ENCODE data around the gene SCLY.

The SCLY gene

GRCh38 chr2:238069877-238070276, 9.1 kb downstream of the SCLY start:
- DNase-seq (ENCODE audit: low read depth in 2 of 2) = no peak

- no peak for DNase-seq (ENCODE audit: low read depth in 2 of 2)
Observed at GRCh38 chr2:238075397-238075796, 14.6 kb downstream of the SCLY start.

DNA sequence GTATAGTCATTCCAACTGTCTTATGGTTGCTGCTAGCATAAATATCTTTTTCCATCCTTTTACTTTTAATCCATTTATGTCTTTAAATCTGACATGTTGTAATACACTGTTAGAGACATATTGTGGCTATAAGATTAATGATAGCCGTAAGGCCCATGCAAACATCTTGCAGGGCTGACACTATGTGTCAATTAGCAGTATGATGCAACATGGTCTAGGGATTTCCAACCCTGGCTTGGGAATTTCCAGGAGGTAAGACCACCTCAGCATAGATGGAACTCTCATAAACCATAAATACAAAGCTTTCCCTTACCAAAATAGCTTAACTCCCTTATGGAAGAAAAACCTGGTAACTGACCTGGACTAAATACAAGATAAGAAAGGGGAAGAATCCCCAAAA, 16.5 kb downstream of the SCLY start:
- DNase-seq (ENCODE audit: low read depth in 2 of 2) = no peak

GRCh38 chr2:238079874-238080327, 19.1 kb downstream of the SCLY start:
- DNase-seq (ENCODE audit: low read depth in 2 of 2) = no peak

- DNase-seq (ENCODE audit: low read depth in 2 of 2) = no peak
Observed at GRCh38 chr2:238080518-238080917, 19.7 kb downstream of the SCLY start.

GRCh38 chr2:238081150-238081549, 20.3 kb downstream of the SCLY start:
- no peak for DNase-seq (ENCODE audit: low read depth in 2 of 2)

DNA sequence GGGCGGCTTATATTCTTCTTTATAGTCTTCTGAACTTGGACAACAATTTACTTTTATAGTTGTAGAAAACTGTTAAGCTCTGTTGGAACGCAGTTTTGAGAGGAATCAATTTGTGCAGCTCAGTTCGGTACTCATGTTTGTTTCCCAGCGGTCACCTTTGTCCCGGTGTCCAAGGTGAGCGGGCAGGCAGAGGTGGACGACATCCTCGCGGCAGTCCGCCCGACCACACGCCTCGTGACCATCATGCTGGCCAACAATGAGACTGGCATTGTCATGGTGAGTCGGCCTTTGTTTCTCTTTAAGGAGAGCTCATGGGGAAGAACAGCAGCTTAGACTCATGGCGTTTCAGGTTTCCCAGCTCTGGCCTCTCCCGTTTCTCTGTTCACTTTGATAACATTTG, 20.8 kb downstream of the SCLY start:
- no peak for DNase-seq (ENCODE audit: low read depth in 2 of 2)

DNA sequence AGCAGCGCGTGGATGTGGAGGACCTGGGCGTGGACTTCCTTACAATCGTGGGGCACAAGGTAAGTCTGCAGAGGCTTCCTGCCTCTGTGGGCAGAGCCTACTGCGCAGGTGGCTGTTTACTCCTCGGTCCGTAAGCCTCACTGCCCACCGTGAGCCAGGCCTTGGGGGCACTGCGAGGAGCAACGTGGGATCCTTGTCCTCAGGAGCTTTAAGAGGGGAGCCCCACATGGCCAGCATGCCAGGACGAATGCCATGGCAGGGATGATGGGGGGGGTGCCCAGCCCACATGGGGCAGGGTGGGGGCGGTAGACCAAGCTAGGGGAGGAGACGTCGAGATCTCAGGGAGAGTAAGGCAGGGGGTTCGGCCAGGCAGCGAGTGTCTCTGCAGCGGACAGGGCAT, 21.4 kb downstream of the SCLY start:
- no peak for DNase-seq (ENCODE audit: low read depth in 2 of 2)

- no peak for DNase-seq (ENCODE audit: low read depth in 2 of 2)
Observed at GRCh38 chr2:238082827-238083226, 22.0 kb downstream of the SCLY start.

DNA sequence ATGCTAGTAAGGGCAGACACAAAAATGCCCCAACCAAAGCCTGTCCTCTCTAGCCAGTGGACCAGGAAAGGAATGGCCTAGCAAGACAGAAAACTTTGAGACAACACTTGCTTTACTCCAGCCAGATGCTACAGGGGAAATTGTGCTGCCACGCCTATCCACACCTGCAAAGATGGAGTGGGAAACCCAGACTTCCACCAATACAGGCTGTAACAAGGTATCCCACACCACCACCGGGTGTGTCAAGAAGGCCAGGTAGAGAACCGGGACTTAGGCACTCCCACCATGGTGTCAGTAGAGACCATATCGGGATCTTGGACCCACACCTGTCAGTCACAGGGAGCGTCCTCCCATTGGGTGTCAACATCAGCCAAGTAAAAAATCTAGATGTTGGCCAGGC, 23.1 kb downstream of the SCLY start:
- no peak for DNase-seq (ENCODE audit: low read depth in 2 of 2)

GRCh38 chr2:238084761-238085160, 24.0 kb downstream of the SCLY start:
- no peak for DNase-seq (ENCODE audit: low read depth in 2 of 2)

GRCh38 chr2:238085899-238086298, 25.1 kb downstream of the SCLY start:
- DNase-seq (ENCODE audit: low read depth in 2 of 2) = no peak

DNA sequence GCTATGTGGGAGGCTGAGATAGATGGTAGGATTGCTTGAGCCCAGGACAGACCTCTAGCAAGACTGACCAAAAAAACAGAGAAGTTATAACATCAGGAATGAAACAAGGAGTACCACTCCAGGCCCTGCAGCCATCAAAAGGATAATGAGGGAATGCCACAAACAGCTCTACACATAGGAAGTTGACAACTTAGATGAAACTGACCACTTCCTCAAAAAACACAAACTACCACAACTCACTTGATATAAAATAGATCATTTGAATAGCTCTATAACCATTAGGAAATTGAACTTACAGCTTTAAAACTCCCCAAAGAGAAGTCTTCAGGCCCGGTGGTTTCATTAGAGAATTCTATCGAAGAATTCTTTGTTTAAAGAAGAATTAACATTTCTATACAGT, 26.4 kb downstream of the SCLY start:
- no peak for DNase-seq (ENCODE audit: low read depth in 2 of 2)

DNA sequence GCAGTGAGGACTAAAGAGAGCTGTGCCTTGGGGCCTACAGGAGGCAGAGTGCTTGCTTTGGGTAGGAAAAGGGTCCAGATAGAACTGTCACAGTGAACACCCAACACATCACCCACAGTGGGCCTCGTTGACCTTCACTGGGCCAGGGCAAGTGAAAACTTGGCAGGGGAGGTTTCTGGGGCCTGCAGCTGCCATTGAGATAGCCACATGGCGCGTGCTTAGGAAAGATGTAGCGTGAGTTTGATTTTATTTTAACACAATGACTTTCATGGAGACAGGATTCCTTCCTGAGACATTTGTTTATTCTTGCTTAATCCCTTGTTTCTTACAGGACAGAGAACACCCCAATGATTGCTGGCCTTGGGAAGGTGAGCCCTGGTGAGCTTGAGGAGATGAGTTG, 30.1 kb downstream of the SCLY start:
- DNase-seq (ENCODE audit: low read depth in 2 of 2) = no peak

DNA sequence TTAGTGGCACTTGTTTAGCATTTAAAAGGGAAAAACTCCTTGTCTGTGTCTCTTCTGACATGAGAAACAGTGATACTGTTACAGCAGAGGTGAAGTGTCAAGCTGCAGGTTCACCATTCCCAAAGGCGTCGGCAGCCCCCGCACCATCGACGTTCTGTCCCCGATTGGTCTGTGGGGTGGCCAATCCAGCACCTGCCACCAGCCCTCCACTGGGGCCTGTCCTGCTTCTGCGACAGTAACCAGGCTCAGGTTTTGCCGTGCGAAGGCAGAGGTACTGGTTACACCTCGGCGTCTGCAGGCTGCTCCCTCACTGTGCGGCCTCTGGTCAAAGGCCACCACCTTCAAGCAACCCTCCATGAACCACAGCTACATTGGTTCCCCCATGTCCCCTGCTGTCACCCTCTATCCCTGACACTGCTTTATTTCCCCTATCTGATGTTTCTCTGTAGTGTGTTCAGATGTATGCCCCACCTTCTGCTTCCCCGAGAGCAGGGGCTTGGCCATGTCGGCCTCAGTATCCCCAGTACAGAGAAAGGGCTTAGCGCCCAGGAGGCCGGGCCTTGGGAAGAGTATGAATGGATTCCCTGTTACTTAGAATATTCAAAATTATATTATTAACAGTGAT, 30.7 kb downstream of the SCLY start:
- DNase-seq (ENCODE audit: low read depth in 2 of 2) = no peak

DNA sequence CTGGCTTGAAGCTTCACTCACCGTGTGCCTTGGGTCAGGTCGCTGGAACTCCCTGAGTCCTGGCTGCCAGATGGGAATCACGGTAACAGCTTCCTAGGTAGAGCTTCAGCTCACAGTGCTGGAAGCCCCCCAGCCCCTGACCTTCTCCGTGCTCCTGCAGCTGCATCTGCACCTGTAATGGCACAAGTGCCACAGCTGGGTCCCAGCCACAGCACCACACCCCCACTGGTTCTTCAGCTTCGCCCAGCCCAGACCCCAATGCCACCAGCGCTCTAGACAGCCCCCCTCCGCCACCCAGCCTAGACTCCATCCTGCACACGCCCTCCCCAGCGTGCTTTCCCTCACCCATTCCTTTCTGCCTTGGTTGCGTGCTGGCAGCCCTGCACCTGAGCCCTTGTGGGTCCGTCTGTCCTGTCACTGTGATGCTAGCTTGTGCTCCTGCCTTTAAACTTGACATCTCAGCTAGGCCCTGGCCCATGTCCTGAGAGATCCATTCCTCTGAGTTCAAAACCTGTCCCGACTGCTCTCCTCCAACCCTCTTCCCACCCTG, 31.8 kb downstream of the SCLY start:
- no peak for DNase-seq (ENCODE audit: low read depth in 2 of 2)

GRCh38 chr2:238093181-238094140, 32.7 kb downstream of the SCLY start:
- DNase-seq (ENCODE audit: low read depth in 2 of 2) = no peak

GRCh38 chr2:238094438-238095022, 33.7 kb downstream of the SCLY start:
- DNase-seq (ENCODE audit: low read depth in 2 of 2) = no peak

GRCh38 chr2:238095143-238095542, 34.3 kb downstream of the SCLY start:
- no peak for DNase-seq (ENCODE audit: low read depth in 2 of 2)

- DNase-seq (ENCODE audit: low read depth in 2 of 2) = no peak
Observed at GRCh38 chr2:238096311-238097011, 35.7 kb downstream of the SCLY start.

DNA sequence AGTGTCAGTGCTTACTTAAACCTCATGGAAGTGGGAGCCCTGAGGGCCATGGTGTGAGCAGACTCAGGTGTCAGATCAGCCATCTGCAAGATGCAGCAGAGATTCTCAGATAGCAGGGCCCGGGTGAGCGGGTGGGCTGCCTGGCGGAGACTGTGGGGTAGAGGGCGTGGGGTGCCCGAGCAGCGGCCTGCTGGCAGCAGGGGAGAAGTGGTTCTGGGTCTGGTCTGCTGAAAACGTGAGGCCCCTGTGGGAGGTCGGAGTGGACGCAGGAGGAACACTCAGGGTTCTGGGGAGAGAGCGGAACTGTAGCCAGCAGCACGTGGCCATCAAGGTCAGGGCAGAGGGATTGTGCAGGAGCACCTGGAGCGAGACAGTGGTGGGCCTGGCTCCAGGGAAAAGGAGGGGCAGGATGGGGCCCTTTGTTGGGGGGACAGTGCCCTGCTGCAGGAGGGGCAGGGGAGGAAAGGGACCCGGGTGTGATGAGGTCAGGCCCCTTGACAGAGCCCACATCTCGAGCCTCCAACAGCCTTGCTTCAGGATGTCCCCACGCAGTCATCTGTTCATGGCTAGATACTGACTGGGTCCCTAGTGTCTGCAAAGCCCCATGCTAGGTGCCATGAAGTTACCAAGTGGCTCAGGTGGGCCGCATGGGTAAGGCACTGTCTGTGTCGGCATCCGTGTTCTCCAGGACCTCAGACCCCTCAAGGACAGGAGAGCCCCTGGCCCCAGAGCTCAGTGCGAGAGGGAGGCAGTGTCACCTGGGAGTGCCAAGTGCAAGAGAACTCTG, 36.6 kb downstream of the SCLY start:
- DNase-seq (ENCODE audit: low read depth in 2 of 2) = no peak
